Smooth muscle cell of the pulmonary artery (primary cell): ENCODE data around the gene SFTPA2. TPM values are rescaled to one million over a fixed set of nuclear protein-coding genes. Genes with fewer than 3 reads are reported as not detected.

ENCODE experiments used
- total RNA-seq: library from RNA; depleted of rRNA; stranded (reverse); fragments of >200 nt; gene quantifications from 2 replicates; pipeline ENCODE4 v1.2.3, GENCODE V29; 2014

Gene SFTPA2
- total RNA-seq, result not detected in 2 replicates

DNA sequence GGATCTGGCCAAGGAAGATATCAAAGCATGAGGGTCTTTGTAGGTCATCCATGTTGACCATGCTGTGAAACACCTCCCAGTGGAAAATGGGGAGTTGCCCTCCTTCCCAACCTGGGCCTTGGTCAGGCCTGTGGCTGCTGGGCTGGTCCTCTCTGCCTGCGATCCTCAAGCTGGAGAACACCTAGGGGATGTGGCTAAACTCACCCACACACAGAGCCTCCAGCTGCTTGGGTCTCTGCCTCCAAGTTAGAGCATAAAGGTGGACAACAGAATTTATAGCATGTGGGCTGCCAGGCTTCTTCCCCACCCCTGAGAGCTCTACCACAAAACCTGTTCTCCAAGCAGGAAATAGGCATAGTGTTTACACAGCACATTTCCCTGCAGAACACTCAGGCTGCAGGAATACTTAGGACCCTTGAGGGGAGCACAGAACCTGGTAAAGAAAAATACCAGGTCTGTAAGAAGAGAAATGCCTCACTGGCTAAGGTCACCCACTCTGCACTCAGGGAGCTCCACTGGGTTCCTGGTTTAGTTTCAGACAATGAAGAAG is at the start of gene SFTPA2:
TSS of gene SFTPA2 (minus strand) at position 248 of the 550 bp plus-strand sequence. CDS start 924 bp downstream, outside the sequence.

DNA sequence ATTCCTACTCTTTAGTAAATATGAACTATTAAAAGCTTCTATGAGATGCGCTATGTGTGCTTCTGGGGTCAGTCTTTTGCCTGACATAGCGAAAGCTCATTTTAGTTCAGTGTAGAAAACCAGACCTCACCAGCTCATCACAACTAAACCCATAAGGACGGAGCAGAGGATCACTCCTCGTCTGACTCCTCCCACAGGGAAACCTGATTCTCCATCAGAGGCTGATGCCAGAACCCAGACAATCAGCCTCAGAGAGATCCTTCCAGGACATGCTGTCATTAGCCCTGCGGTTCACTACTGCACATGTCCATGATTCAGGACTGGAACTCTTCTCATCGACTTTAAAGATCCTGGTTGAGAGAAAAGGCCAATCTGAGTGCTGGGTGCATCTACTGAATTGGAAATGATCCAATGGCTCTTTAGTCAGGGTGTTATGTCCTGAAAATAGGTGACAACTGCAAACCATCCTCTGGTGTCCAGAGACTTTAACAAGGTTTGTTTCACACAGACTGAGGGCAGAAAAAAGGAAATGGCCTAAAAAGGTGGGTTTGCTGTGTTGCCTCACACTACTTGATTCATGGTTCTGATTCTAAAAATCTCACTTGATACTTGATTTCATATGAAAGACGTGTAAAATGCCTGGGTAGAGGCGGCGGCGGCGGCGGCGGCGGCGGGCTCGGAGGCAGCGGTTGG is 48.2 kb downstream of the SFTPA2 start, which contains the start of gene EIF5AL1:
TSS of gene EIF5AL1 (plus strand) at position 643 of the 693 bp plus-strand sequence. CDS start 117 bp downstream, outside the sequence.

Other genes with a start within 250 kb of the SFTPA2 start
- gene PPIF, start 212.9 kb downstream of the SFTPA2 start, total RNA-seq, result 26.1 and 28.1 TPM in 2 replicates
- 27.8 and 33.8 TPM in 2 replicates for gene ZCCHC24, start 114.8 kb downstream of the SFTPA2 start, total RNA-seq
- 0.13 and 0.26 TPM in 2 replicates for gene EIF5AL1, start 47.9 kb downstream of the SFTPA2 start, total RNA-seq
- gene SFTPA1, start 50.5 kb upstream of the SFTPA2 start, total RNA-seq, result not detected in 2 replicates
- gene NUTM2B, start 142.8 kb upstream of the SFTPA2 start, total RNA-seq, result 0.30 and 0.39 TPM in 2 replicates